ENCODE measurements around the gene DRGX. TPM values are rescaled to one million over a fixed set of nuclear protein-coding genes. Genes with fewer than 3 reads are reported as not detected.

The DRGX gene
- total and polyA plus RNA-seq, 2 of the 4 experiments (the other 2 are of a cell fraction) = not detected

GRCh38 chr10:49353895-49354566 lies 41.9 kb downstream of the DRGX start:
- H3K4me1 ChIP-seq (ENCODE audit: control insufficient read depth, insufficient read depth, low read length) = no peaks in the 10 kb centered on the region
- no peak overlapping the region for H3K27ac ChIP-seq (ENCODE audit: insufficient read depth, low read length)
- H3K36me3 ChIP-seq (ENCODE audit: control insufficient read depth, insufficient read depth, low read length) = no peaks in the 10 kb centered on the region
- no peak overlapping the region for H4K91ac ChIP-seq (ENCODE audit: insufficient read depth, low read depth, low read length)
- TF ChIP-seq, protein P1, sequence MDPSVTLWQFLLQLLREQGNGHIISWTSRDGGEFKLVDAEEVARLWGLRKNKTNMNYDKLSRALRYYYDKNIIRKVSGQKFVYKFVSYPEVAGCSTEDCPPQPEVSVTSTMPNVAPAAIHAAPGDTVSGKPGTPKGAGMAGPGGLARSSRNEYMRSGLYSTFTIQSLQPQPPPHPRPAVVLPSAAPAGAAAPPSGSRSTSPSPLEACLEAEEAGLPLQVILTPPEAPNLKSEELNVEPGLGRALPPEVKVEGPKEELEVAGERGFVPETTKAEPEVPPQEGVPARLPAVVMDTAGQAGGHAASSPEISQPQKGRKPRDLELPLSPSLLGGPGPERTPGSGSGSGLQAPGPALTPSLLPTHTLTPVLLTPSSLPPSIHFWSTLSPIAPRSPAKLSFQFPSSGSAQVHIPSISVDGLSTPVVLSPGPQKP (IDR thresholded peaks at IDR 0.05; ENCODE audit: borderline replicate concordance, low read depth, low read length) = no peak
- no peak for TF ChIP-seq CEBPB (IDR thresholded peaks at IDR 0.05; ENCODE audit: low read depth, low read length)
- TF ChIP-seq RFX5 (IDR thresholded peaks at IDR 0.05; ENCODE audit: low read depth, low read length) = no peak
- TF ChIP-seq, protein P2, sequence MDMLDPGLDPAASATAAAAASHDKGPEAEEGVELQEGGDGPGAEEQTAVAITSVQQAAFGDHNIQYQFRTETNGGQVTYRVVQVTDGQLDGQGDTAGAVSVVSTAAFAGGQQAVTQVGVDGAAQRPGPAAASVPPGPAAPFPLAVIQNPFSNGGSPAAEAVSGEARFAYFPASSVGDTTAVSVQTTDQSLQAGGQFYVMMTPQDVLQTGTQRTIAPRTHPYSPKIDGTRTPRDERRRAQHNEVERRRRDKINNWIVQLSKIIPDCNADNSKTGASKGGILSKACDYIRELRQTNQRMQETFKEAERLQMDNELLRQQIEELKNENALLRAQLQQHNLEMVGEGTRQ (IDR thresholded peaks at IDR 0.05; ENCODE audit: low read depth, low read length) = no peak
- TF ChIP-seq RAD21 (IDR thresholded peaks at IDR 0.05; ENCODE audit: low read length) = no peak
- no peak for TF ChIP-seq MAZ (IDR thresholded peaks at IDR 0.05; ENCODE audit: borderline replicate concordance, low read depth, low read length)
- no peak overlapping the region for H3K56ac ChIP-seq (ENCODE audit: extremely low read depth, insufficient read depth, low read length)
- no peak overlapping the region for H4K8ac ChIP-seq (ENCODE audit: low read depth in 2 of 2, low read length in 2 of 2)
- H2BK15ac ChIP-seq (ENCODE audit: low read depth, low read length) = no peak overlapping the region
- peaks cover 2% of the 10 kb centered on the region; the same call in 1 of the 2 replicates for H3K27me3 ChIP-seq (ENCODE audit: control insufficient read depth, insufficient read depth, low read length)
- in situ Hi-C loops (cut with MboI; ENCODE audit: low sequenced_read_pairs) (no loop called here), dilution Hi-C loops (cut with HindIII; ENCODE audit: low sequenced_read_pairs, unreplicated experiment) (no loop called here), intact Hi-C loops (cut with micrococcal nuclease) (no loop called here)
- H2AK9ac ChIP-seq (replicated peaks; ENCODE audit: low read depth, low read length, poor library complexity) = no peak overlapping the region
- no peak overlapping the region for H3K23ac ChIP-seq (ENCODE audit: low read depth, low read length)
- no peak overlapping the region for H3K4ac ChIP-seq (ENCODE audit: low read depth, low read length)
- BruUV-seq (replicated peaks) = no TSS peak
- no peaks in the 10 kb centered on the region for H3K9me1 ChIP-seq (ENCODE audit: insufficient read depth, low read length)
- H3K18ac ChIP-seq (ENCODE audit: low read depth, low read length) = no peak overlapping the region
- no peak overlapping the region for H2BK5ac ChIP-seq (ENCODE audit: low read depth, low read length, poor library complexity, severe bottlenecking)
- no peak overlapping the region for H2BK20ac ChIP-seq (ENCODE audit: low read depth, low read length)
- no peaks in the 10 kb centered on the region for H4K20me1 ChIP-seq (ENCODE audit: insufficient read depth, low read length)
- H3K4me3 ChIP-seq (ENCODE audit: insufficient read depth, low read depth, low read length) = no peak overlapping the region
- no peak overlapping the region for H3K9ac ChIP-seq (ENCODE audit: low read depth, low read length)
- whole genome bisulfite sequencing, 2 experiments (ENCODE audit: extremely low coverage in 2 of 2, insufficient read length in 1 of 2) = 33% methylated on average over 3 of the region's 8 CpGs; no CpG with 5 or more reads in 1 of the 2 experiments
- ATAC-seq (ENCODE audit: low read depth) = no peak
- no peak overlapping the region for H2AFZ ChIP-seq (replicated peaks; ENCODE audit: low read length, poor library complexity)
- H3K79me1 ChIP-seq (ENCODE audit: low read depth in 1 of 2, low read length in 2 of 2) = no peaks in the 10 kb centered on the region
- no peak overlapping the region for H3K14ac ChIP-seq (replicated peaks; ENCODE audit: low read depth, low read length)
- no peak for DNase-seq
- peaks cover 5% of the 10 kb centered on the region for H3K9me3 ChIP-seq (ENCODE audit: control insufficient read depth, insufficient read depth, low read length)
- no peak overlapping the region for H4K5ac ChIP-seq (ENCODE audit: low read depth, low read length)
- no peak overlapping the region for H3K4me2 ChIP-seq (ENCODE audit: low read depth, low read length)
- H2AK5ac ChIP-seq (ENCODE audit: low read depth, low read length) = no peak overlapping the region
- ChIA-PET POLR2A (ENCODE audit: unreplicated experiment) (no interaction called here), CTCF (no interaction called here)
- H2BK120ac ChIP-seq (ENCODE audit: low read depth, low read length) = no peak overlapping the region

Measured in IMR-90 (cell line).